GM21529 (cell line): ENCODE measurements around the gene NFAT5.

ENCODE experiments used
- ATAC-seq: cut with Tn5 transposase; IDR thresholded peaks from one replicate; pipeline ENCODE4 v1.9.1; 2021; ENCODE audit not compliant: unreplicated experiment

NFAT5 gene

GRCh38 chr16:69732101-69732500 is 166.3 kb downstream of the NFAT5 start:
- ATAC-seq = no peak

- no peak for ATAC-seq
Measured at GRCh38 chr16:69741519-69741918, 175.8 kb downstream of the NFAT5 start.

GRCh38 chr16:69741951-69742904 is 176.5 kb downstream of the NFAT5 start:
- no peak for ATAC-seq

GRCh38 chr16:69744363-69745231 is 178.8 kb downstream of the NFAT5 start:
- ATAC-seq = no peak

DNA sequence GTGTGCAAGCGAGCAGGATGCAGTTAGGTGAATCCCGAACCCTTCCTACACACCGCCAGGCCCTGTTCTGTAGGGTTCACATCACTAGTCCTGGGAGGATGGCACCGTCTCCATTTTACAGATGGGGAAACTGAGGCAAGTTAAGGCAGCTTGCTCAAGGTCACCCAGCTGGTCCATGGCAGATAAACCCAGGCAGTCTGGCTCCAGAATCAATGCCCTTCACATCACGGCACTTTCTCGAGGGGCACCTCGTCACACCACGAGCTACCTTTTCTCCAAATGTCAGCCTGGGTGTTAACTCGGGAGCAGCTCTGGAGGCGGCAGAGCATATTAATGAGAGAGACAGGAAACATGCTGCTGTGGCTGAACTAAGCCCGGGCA is 179.5 kb downstream of the NFAT5 start:
- ATAC-seq = no peak

DNA sequence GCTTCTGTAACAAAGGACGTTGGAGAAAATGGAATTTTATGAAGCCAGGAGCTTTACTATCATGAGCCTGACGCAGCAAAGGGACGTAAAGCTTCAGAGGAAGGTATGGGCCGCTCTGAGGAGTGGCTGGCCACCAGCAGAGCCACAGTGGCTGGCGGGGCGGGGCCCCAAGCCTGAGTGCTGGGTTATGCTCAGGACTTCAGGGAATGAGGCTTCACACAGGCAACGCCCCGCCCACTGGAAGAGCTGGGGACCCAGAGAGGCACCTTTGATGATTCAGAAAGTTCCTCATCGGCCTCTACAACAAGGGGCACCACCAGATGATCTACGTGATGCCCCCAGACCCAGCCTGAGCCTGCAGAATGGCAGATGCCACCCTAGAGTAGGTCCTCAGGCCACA is 180.2 kb downstream of the NFAT5 start:
- no peak for ATAC-seq

GRCh38 chr16:69747115-69747514 is 181.3 kb downstream of the NFAT5 start:
- no peak for ATAC-seq

GRCh38 chr16:69748694-69749345 is 183.1 kb downstream of the NFAT5 start:
- ATAC-seq = no peak

DNA sequence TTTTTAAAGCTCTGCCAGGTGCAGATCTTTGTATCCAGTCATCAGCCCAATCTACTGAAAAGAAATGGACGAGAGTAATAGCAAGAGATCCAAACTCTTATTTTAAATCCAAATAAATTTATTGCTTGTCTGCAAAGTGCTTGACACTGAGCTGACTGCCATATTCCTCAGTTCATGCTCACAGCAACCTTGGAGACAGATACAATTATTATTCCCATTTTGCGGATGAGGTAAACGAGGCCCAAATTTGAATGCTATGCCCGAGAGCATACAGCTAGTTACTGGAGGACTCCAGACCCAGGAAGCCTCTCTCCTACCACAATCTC is 188.3 kb downstream of the NFAT5 start:
- no peak for ATAC-seq
